ENCODE measurements around the gene SATB1. TPM values are rescaled to one million over a fixed set of nuclear protein-coding genes. Genes with fewer than 3 reads are reported as not detected.
"Not testable (repeated sequence)": the region's sequence is repeated elsewhere in the genome, so short reads cannot be mapped to it uniquely, and the experiment has no call there.

Gene SATB1
- not detected in 2 replicates for total RNA-seq (2014; rRNA removed; shearing (Covaris generic); ENCODE audit: low replicate concordance)

GRCh38 chr3:18424729-18425640 is at the start of gene SATB1:
Gene SATB1, minus strand, starts transcription at chr3:18425339. Its CDS starts 4,372 bp downstream, at chr3:18420967.
- in situ Hi-C loops (cut with HindIII; ENCODE audit: low pct_unique_long_range_greater_than_20kb, low sequenced_read_pairs): no loop called here
- DNase-seq (ENCODE audit: low read depth): peak; percentile 39

- no peak for DNase-seq (ENCODE audit: low read depth)
- in situ Hi-C loops (cut with HindIII; ENCODE audit: low pct_unique_long_range_greater_than_20kb, low sequenced_read_pairs): no loop called here
Measured at GRCh38 chr3:18474202-18474601, 49.1 kb upstream of the SATB1 start.

DNA sequence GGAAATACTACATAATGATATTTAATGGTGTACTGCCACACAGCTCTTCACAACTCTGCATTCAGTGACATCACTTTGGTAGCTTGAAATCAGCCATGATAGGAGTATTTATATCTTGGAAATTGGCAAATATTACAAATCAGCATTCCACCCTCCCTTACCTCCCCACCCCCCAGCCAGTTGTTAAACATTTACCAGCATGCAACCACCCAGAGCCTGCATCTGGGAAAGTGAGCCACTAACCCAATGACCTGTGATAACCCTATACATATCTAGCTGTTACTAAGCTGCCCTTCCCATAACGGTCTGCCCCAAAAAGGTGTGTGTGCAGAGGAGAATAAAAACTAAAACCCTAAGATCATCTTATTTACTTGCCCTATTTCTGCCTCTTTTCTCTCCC is 44.6 kb upstream of the SATB1 start:
- in situ Hi-C loops (cut with HindIII; ENCODE audit: low pct_unique_long_range_greater_than_20kb, low sequenced_read_pairs): no loop called here

GRCh38 chr3:18466136-18466535 is 41.0 kb upstream of the SATB1 start:
- in situ Hi-C loops (cut with HindIII; ENCODE audit: low pct_unique_long_range_greater_than_20kb, low sequenced_read_pairs): no loop called here
- DNase-seq (ENCODE audit: low read depth): no peak

More for the DNA sequence above, 44.6 kb upstream of the SATB1 start:
- no peak for DNase-seq (ENCODE audit: low read depth)

DNA sequence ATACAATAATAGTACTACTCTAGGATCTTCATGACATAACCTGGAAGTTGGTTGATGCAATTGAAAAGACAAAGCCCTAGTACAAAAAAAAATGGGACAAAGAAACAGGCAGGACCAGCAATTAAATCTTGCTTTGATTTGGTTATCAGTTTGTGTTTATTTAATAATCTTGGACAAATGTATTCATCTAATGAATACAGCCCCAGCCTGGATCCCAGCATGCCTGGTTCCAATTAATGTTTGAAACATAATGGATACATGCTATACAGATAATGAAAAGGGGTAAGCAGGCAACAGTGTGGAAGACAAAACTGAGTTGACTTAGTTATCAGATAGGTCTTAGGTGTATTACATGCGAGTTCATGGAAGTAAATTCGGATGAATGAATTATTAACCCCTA is 29.6 kb upstream of the SATB1 start:
- DNase-seq (ENCODE audit: low read depth): no peak

DNA sequence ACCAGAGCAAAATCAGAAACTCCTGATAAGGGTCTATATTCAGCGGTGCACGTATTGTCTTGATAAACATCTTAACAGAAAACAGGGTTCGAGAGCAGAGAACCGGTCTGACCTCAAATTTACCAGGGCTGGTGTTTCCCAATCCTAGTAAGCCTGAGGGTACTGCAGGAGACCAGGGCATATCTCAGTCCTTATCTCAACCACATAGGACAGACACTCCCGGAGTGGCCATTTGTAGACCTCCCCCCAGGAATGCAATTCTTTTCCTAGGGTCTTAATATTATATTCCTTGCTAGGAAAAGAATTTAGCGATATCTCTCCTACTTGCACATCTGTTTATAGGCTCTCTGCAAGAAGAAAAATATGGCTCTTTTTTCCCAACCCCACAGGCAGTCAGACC is 24.5 kb upstream of the SATB1 start:
- in situ Hi-C loops (cut with HindIII; ENCODE audit: low pct_unique_long_range_greater_than_20kb, low sequenced_read_pairs); DNase-seq (ENCODE audit: low read depth): not testable (repeated sequence)

More for the DNA sequence above, 29.6 kb upstream of the SATB1 start:
- in situ Hi-C loops (cut with HindIII; ENCODE audit: low pct_unique_long_range_greater_than_20kb, low sequenced_read_pairs): no loop called here

- in situ Hi-C loops (cut with HindIII; ENCODE audit: low pct_unique_long_range_greater_than_20kb, low sequenced_read_pairs): no loop called here
- DNase-seq (ENCODE audit: low read depth): no peak
Measured at GRCh38 chr3:18447720-18448119, 22.6 kb upstream of the SATB1 start.

DNA sequence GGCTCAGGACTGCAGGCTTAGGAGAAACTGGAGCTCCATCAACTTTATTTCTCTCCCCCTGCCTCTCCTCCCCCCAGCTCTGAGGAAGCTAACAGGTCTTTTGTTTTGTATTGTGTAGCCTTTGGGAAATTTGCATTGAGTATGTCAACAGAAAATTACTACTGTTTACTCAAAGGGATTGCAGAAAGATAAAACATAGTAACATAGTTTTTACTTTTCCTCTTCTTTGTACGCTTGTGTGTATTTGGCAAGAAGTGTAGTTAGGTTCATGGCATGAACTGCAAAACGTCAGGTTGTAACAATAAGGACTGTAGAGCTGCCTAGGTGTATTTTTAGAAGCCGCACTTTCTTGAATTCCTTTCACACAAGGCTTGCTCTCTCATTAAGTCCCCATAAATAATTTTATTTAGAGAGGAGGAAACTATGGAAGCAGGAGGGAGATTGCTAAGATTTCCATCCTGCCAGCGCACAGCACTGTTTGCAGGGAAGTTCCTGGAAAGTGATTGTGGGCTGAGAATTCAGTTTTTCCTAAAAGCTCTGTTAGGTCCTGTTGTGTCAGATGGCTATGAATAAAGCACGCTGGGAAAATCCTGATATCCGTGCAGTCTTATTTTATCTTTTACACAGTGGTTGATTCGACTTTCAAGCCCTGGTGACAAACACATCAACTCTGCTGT is 21.1 kb upstream of the SATB1 start:
- in situ Hi-C loops (cut with HindIII; ENCODE audit: low pct_unique_long_range_greater_than_20kb, low sequenced_read_pairs): no loop called here
- DNase-seq (ENCODE audit: low read depth): no peak

DNA sequence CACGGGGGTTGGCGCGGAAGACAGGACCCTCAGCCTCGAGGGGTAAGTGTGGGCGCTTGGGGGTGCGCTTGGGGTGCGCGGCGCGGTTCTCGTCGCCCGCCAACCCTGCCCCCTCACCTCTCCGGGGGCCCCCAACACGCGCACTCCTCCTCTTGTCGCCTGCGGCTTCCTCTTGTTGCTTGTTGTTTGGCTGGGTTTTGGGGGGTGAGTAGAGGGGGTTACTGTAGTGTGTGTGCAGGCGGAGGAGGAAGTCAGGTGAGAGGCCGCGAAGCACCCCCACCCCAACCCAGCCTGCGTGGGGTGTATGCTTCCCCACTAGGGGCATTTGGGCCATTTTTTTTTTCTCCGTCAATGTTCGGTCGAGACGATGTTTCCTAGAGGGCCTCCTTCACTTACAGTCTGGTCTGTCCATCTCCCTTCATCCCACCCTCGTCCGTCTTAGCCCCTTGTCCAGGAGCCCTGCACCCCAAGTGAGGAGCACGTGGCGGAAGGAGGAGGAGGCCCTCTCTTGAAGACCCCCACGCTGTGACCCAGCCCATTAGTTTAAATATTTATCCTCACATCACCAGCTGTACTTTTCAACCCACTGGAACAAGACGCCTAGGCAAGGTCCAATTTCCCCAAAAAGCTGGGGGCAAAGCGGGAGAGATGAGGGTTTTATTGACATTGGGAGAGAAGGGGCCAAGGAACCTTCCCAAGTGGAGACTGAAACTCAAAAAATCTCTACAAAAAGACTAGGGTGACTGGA is 20.4 kb upstream of the SATB1 start:
- no peak for DNase-seq (ENCODE audit: low read depth)
- in situ Hi-C loops (cut with HindIII; ENCODE audit: low pct_unique_long_range_greater_than_20kb, low sequenced_read_pairs): no loop called here

- peak; percentile 36 for DNase-seq (ENCODE audit: low read depth)
- in situ Hi-C loops (cut with HindIII; ENCODE audit: low pct_unique_long_range_greater_than_20kb, low sequenced_read_pairs): no loop called here
Measured at GRCh38 chr3:18444595-18445400, 19.7 kb upstream of the SATB1 start.

DNA sequence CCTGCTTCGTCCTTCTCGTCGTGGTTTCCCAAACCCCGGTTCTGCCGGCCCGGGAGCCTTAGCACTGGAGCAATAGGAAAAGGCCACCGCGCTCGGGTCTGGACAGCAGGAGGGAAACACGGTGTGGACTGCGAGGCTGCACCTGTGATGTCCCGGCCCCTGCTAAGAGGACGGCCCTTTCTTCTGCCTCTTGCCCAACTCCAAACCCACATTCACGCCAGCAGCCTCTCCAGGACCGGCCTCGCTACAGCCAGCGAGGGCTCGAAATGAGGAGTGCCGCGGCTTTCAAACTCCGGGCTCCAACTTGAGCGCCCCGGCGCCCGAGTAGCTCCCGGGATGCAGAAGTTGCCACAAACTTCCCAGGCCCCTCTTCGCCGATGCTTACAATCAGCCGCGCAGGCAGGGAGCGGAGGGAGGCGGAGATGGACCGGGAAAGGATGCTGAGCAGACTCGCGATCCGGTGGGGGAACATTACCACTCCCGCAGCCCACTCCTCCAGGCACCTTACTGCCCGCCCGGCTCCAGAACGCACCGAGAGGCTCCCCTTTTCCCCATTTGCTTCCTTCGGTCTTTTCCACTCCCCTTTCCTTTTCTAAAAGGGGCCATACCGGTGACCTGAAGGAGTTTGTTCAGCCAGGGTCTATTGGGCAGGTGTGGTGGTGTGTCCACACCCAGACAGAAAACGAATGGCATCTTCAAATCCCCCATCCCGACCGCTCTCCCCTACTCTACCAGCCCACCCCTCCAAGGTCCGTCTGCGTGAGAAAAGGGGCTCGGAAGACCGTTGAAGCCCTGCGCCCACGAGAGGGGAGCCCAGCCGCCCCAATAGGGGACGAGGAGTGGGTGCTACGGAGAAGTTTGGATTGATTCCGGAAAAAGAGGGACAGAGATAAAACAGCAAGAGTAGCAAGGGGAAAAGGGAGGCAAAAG is 18.8 kb upstream of the SATB1 start:
- no peak for DNase-seq (ENCODE audit: low read depth)
- in situ Hi-C loops (cut with HindIII; ENCODE audit: low pct_unique_long_range_greater_than_20kb, low sequenced_read_pairs): no loop called here

- DNase-seq (ENCODE audit: low read depth): no peak
- in situ Hi-C loops (cut with HindIII; ENCODE audit: low pct_unique_long_range_greater_than_20kb, low sequenced_read_pairs): no loop called here
Measured at GRCh38 chr3:18442756-18443664, 17.9 kb upstream of the SATB1 start.

DNA sequence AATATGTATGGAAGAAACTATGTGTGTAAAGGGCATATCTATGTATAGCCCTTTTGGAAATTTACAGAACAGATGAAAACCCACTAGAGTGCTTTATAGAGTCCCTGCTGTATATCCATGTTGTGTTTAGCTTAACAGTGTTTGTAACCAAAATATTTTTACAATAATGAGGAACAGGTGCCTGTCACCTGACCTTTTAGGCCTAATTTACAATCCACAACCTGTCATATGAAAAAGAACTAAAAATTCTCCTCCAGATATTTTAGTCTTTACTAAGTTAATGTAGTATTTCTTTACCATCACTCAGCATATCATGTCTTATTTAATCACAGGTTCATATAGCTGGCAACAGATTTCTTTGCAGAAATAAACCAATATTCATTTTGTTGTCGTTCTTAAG is 16.4 kb upstream of the SATB1 start:
- in situ Hi-C loops (cut with HindIII; ENCODE audit: low pct_unique_long_range_greater_than_20kb, low sequenced_read_pairs): no loop called here
- DNase-seq (ENCODE audit: low read depth): no peak

GRCh38 chr3:18440066-18440722 is 15.1 kb upstream of the SATB1 start:
- DNase-seq (ENCODE audit: low read depth): no peak
- in situ Hi-C loops (cut with HindIII; ENCODE audit: low pct_unique_long_range_greater_than_20kb, low sequenced_read_pairs): no loop called here

GRCh38 chr3:18439281-18439680 is 14.1 kb upstream of the SATB1 start:
- in situ Hi-C loops (cut with HindIII; ENCODE audit: low pct_unique_long_range_greater_than_20kb, low sequenced_read_pairs): no loop called here
- no peak for DNase-seq (ENCODE audit: low read depth)

DNA sequence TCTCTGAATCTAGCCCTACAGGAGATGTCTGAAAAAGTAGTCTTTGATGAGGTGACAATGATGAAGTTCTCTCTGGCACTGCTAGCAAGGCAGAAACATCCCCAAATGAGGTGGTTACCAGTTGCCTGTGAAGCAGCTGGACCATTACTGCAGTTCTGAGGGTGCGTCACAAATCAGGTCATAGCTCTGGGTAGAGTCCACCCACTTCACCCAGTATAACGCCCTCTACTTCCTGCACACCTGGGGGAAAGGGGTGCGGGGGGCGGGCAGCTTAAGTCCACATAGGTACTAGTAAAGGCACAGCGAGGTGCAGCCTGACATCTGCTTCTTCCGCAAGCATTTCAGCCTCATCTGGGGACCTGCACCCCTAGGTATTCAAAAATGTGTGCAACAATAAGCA is 13.4 kb upstream of the SATB1 start:
- in situ Hi-C loops (cut with HindIII; ENCODE audit: low pct_unique_long_range_greater_than_20kb, low sequenced_read_pairs): no loop called here
- no peak for DNase-seq (ENCODE audit: low read depth)
